Adrenal gland (tissue), 5 donors: ENCODE data around the gene BBLN.
"Not testable (repeated sequence)": the region's sequence is repeated elsewhere in the genome, so short reads cannot be mapped to it uniquely, and the experiment has no call there.

Source experiments
- POLR2A ChIP-seq, 2 donors: fragments of 450-650 bp; IDR thresholded peaks; one replicate each; pipeline ENCODE4 v1.6.1; 2017; ENCODE audit warnings: antibody characterized with exemption in 2 of 2, mild to moderate bottlenecking in 2 of 2, moderate library complexity in 1 of 2
- TF ChIP-seq, protein P1 (sequence below), 6 experiments: fragments of 450-650 bp in 4 of 6; fragments of 200-600 bp in 2 of 6; sonication (generic) in 1 of 6; IDR thresholded peaks; 1 replicate in 5 of 6; 2 replicates in 1 of 6; pipeline versions ENCODE4 v1.5.1 to v1.8.0; 2016 to 2021; ENCODE audit warnings: antibody characterized with exemption in 6 of 6, mild to moderate bottlenecking in 2 of 6, moderate library complexity in 1 of 6
- donor health status: DM: no; HTN: no; CAD: no.

DNA sequence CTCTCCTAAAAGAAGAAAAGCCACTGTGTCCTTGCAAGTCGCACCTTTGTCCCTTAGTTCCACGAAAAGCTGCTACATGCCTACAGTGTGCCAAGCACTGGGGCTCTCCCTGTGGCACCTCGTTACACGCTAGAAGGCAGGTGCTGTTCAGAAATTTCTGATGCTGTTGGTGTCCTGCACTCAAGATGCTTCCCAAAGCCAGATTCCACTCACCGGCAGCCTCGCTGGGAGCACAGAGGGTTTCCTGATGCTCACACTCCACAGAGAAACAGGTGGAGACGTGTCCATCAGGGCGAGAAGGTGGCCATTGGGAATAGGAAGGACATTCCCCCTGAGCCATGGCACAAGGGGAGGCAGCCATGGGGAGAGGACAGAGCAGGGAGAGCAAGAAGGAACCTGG, 28.7 kb upstream of the BBLN start:
- TF ChIP-seq, protein P1, sequence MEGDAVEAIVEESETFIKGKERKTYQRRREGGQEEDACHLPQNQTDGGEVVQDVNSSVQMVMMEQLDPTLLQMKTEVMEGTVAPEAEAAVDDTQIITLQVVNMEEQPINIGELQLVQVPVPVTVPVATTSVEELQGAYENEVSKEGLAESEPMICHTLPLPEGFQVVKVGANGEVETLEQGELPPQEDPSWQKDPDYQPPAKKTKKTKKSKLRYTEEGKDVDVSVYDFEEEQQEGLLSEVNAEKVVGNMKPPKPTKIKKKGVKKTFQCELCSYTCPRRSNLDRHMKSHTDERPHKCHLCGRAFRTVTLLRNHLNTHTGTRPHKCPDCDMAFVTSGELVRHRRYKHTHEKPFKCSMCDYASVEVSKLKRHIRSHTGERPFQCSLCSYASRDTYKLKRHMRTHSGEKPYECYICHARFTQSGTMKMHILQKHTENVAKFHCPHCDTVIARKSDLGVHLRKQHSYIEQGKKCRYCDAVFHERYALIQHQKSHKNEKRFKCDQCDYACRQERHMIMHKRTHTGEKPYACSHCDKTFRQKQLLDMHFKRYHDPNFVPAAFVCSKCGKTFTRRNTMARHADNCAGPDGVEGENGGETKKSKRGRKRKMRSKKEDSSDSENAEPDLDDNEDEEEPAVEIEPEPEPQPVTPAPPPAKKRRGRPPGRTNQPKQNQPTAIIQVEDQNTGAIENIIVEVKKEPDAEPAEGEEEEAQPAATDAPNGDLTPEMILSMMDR (IDR thresholded peaks at IDR 0.05): not testable (repeated sequence)
- TF ChIP-seq POLR2A (IDR thresholded peaks at IDR 0.05): not testable (repeated sequence)
